Spleen (tissue), 7 donors: ENCODE results near the gene NEBL.

Experiments
- POLR2A ChIP-seq, 3 donors: fragments of 450-650 bp; IDR thresholded peaks; one replicate each; pipeline ENCODE4 v1.5.1; 2017; ENCODE audit warnings: antibody characterized with exemption in 3 of 3, mild to moderate bottlenecking in 1 of 3
- POLR2AphosphoS5 ChIP-seq, 3 donors: sonication (generic); formaldehyde crosslinking; IDR thresholded peaks; one replicate each; pipeline ENCODE4 v1.5.1; 2017; ENCODE audit warnings: antibody characterized with exemption in 3 of 3
- TF ChIP-seq, protein P1 (sequence below), 11 experiments: fragments of 200-600 bp in 7 of 11; fragments of 450-650 bp in 4 of 11; sonication (generic) in 4 of 11; IDR thresholded peaks in 8 of 11; conservative IDR thresholded peaks in 3 of 11; 1 replicate in 7 of 11; 2 replicates in 4 of 11; pipeline versions ENCODE4 v1.4.0 to v1.8.0; 2016 to 2021; ENCODE audit warnings: antibody characterized with exemption in 11 of 11, inconsistent platforms in 4 of 11, mild to moderate bottlenecking in 1 of 11
- donor health status: DM: no; HTN: no; CAD: no; lungs with moderate emphysema.
- donor health status: DM: no; HTN: no; CAD: no.
- donor health status: DM: no; HTN: no; CAD: no.

DNA sequence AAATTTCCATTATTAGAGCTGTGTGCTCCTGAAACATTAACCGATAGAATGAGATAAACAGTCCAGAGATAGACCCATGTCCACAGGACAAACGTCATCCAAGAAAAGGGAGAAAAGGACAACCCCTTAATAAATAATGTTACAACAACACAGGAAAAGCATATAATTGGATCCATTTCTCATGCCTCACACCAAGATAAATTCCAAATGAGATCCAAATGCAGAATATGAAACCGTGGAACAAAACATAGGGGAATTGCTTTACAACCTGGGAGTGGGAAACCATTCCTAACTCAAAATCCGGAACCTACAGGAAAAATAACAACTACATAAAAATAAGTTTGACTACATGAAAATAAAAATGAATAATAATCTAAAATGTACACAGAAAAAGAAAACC lies 22.4 kb upstream of the NEBL start:
- TF ChIP-seq, protein P1, sequence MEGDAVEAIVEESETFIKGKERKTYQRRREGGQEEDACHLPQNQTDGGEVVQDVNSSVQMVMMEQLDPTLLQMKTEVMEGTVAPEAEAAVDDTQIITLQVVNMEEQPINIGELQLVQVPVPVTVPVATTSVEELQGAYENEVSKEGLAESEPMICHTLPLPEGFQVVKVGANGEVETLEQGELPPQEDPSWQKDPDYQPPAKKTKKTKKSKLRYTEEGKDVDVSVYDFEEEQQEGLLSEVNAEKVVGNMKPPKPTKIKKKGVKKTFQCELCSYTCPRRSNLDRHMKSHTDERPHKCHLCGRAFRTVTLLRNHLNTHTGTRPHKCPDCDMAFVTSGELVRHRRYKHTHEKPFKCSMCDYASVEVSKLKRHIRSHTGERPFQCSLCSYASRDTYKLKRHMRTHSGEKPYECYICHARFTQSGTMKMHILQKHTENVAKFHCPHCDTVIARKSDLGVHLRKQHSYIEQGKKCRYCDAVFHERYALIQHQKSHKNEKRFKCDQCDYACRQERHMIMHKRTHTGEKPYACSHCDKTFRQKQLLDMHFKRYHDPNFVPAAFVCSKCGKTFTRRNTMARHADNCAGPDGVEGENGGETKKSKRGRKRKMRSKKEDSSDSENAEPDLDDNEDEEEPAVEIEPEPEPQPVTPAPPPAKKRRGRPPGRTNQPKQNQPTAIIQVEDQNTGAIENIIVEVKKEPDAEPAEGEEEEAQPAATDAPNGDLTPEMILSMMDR (IDR thresholded peaks at IDR 0.05 in 8 of 11, conservative IDR thresholded peaks at IDR 0.05 in 3 of 11), result no peak
- no peak for TF ChIP-seq POLR2A (IDR thresholded peaks at IDR 0.05)
- TF ChIP-seq POLR2AphosphoS5 (IDR thresholded peaks at IDR 0.05), result no peak
